Large intestine (tissue), 3 donors: ENCODE measurements around the gene CNTNAP2. TPM values are rescaled to one million over a fixed set of nuclear protein-coding genes. Genes with fewer than 3 reads are reported as not detected.

Experiments used
- DNase-seq, 2 donors: peaks; one replicate each; pipeline versions ENCODE4 v3.0.0 to v3.0.0-alpha.2; 2013
- H3K27ac ChIP-seq: one replicate; pipeline ENCODE4 v1.5.1; 2013; ENCODE audit warnings: low read length
- H3K27me3 ChIP-seq: 2 replicates; pipeline ENCODE4 v1.6.1; 2013; ENCODE audit warnings: low read length; ENCODE audit not compliant: control insufficient read depth, insufficient read depth
- H3K36me3 ChIP-seq: 2 replicates; pipeline ENCODE4 v1.6.1; 2013; ENCODE audit warnings: low read length; ENCODE audit not compliant: control insufficient read depth, insufficient read depth
- H3K4me1 ChIP-seq: one replicate; pipeline ENCODE4 v1.6.1; 2013; ENCODE audit warnings: low read length; ENCODE audit not compliant: control insufficient read depth, insufficient read depth
- H3K4me3 ChIP-seq: one replicate; pipeline ENCODE4 v1.5.1; 2013; ENCODE audit warnings: low read length
- H3K9me3 ChIP-seq: one replicate; pipeline ENCODE4 v1.6.1; 2013; ENCODE audit warnings: mild to moderate bottlenecking, low read depth, low read length, moderate library complexity; ENCODE audit not compliant: control insufficient read depth
- WGBS: methylation state at CpG from one replicate; pipeline ENCODE4 v1.1.5; 2013; ENCODE audit warnings: low lambda C conversion rate; ENCODE audit not compliant: insufficient coverage; 5-methylcytosine and 5-hydroxymethylcytosine counted together
- polyA plus RNA-seq: library from polyadenylated mRNA; unstranded; fragments of 120-200 nt; gene quantifications from one replicate; pipeline ENCODE4 v1.2.1, GENCODE V29; 2013

Gene CNTNAP2
- polyA plus RNA-seq, 1 donor: 12.9 TPM

- H3K36me3 ChIP-seq: no peaks in the 10 kb centered on the region
- H3K9me3 ChIP-seq: no peaks in the 10 kb centered on the region
- no peak for DNase-seq
- no peak overlapping the region for H3K4me3 ChIP-seq
- H3K27me3 ChIP-seq: no peaks in the 10 kb centered on the region
- no peaks in the 10 kb centered on the region for H3K4me1 ChIP-seq
- no CpG with 5 or more reads among the region's 3 CpGs for WGBS
- no peak overlapping the region for H3K27ac ChIP-seq
These were observed 139.0 kb downstream of the CNTNAP2 start for GRCh38 chr7:146255609-146256008.

- H3K9me3 ChIP-seq: peaks cover 5% of the 10 kb centered on the region
- H3K4me1 ChIP-seq: no peaks in the 10 kb centered on the region
- no peaks in the 10 kb centered on the region for H3K27me3 ChIP-seq
- no peak overlapping the region for H3K4me3 ChIP-seq
- no peak overlapping the region for H3K27ac ChIP-seq
- no peak for DNase-seq
- WGBS: no CpG with 5 or more reads among the region's 1 CpG
- H3K36me3 ChIP-seq: no peaks in the 10 kb centered on the region
These were observed 145.9 kb downstream of the CNTNAP2 start for GRCh38 chr7:146262527-146262926.

GRCh38 chr7:146276888-146277287 lies 160.3 kb downstream of the CNTNAP2 start:
- Histone ChIP-seq H3K4me1 (no peaks in the 10 kb centered on the region), H3K27me3 (no peaks in the 10 kb centered on the region), H3K27ac (no peak overlapping the region), H3K36me3 (no peaks in the 10 kb centered on the region), H3K4me3 (no peak overlapping the region), H3K9me3 (no peaks in the 10 kb centered on the region)
- 100% methylated on average over 2 of the region's 3 CpGs for WGBS
- DNase-seq: no peak

- H3K4me1 ChIP-seq: no peaks in the 10 kb centered on the region
- H3K36me3 ChIP-seq: no peaks in the 10 kb centered on the region
- no peaks in the 10 kb centered on the region for H3K9me3 ChIP-seq
- no peaks in the 10 kb centered on the region for H3K27me3 ChIP-seq
- WGBS: 100% methylated on average over 1 of the region's 3 CpGs
- H3K4me3 ChIP-seq: no peak overlapping the region
- no peak overlapping the region for H3K27ac ChIP-seq
- no peak for DNase-seq
These were observed 168.8 kb downstream of the CNTNAP2 start for GRCh38 chr7:146285418-146285817.

GRCh38 chr7:146290746-146291145 lies 174.1 kb downstream of the CNTNAP2 start:
- Histone ChIP-seq H3K27ac (no peak overlapping the region), H3K27me3 (no peaks in the 10 kb centered on the region), H3K36me3 (no peaks in the 10 kb centered on the region), H3K4me1 (no peaks in the 10 kb centered on the region), H3K4me3 (no peak overlapping the region), H3K9me3 (no peaks in the 10 kb centered on the region)
- 86% methylated on average over 2 of the region's 3 CpGs for WGBS
- no peak for DNase-seq

GRCh38 chr7:146291900-146292299 lies 175.3 kb downstream of the CNTNAP2 start:
- WGBS: 100% methylated on average over 1 of the region's 1 CpG
- Histone ChIP-seq H3K27ac (no peak overlapping the region), H3K9me3 (no peaks in the 10 kb centered on the region), H3K4me3 (no peak overlapping the region), H3K4me1 (no peaks in the 10 kb centered on the region), H3K36me3 (no peaks in the 10 kb centered on the region), H3K27me3 (no peaks in the 10 kb centered on the region)
- no peak for DNase-seq

- H3K27ac ChIP-seq: no peak overlapping the region
- no peaks in the 10 kb centered on the region for H3K4me1 ChIP-seq
- H3K9me3 ChIP-seq: no peaks in the 10 kb centered on the region
- H3K36me3 ChIP-seq: no peaks in the 10 kb centered on the region
- H3K27me3 ChIP-seq: no peaks in the 10 kb centered on the region
- WGBS: no CpG with 5 or more reads among the region's 1 CpG
- DNase-seq: no peak
- H3K4me3 ChIP-seq: no peak overlapping the region
These were observed 179.4 kb downstream of the CNTNAP2 start for GRCh38 chr7:146296028-146296427.

GRCh38 chr7:146314962-146315361 lies 198.4 kb downstream of the CNTNAP2 start:
- Histone ChIP-seq H3K4me1 (no peaks in the 10 kb centered on the region), H3K27ac (no peak overlapping the region), H3K4me3 (no peak overlapping the region), H3K27me3 (no peaks in the 10 kb centered on the region), H3K36me3 (no peaks in the 10 kb centered on the region), H3K9me3 (no peaks in the 10 kb centered on the region)
- no peak for DNase-seq
- WGBS: no CpG with 5 or more reads among the region's 2 CpGs

GRCh38 chr7:146319629-146320028 lies 203.0 kb downstream of the CNTNAP2 start:
- H3K27me3 ChIP-seq: no peaks in the 10 kb centered on the region
- no peak for DNase-seq
- no CpG with 5 or more reads among the region's 5 CpGs for WGBS
- no peaks in the 10 kb centered on the region for H3K36me3 ChIP-seq
- H3K4me3 ChIP-seq: no peak overlapping the region
- no peak overlapping the region for H3K27ac ChIP-seq
- H3K9me3 ChIP-seq: no peaks in the 10 kb centered on the region
- H3K4me1 ChIP-seq: no peaks in the 10 kb centered on the region

GRCh38 chr7:146321301-146321700 lies 204.7 kb downstream of the CNTNAP2 start:
- WGBS: 89% methylated on average over 1 of the region's 4 CpGs
- no peaks in the 10 kb centered on the region for H3K9me3 ChIP-seq
- no peaks in the 10 kb centered on the region for H3K4me1 ChIP-seq
- H3K27ac ChIP-seq: no peak overlapping the region
- H3K4me3 ChIP-seq: no peak overlapping the region
- no peaks in the 10 kb centered on the region for H3K27me3 ChIP-seq
- no peaks in the 10 kb centered on the region for H3K36me3 ChIP-seq
- no peak for DNase-seq

GRCh38 chr7:146331369-146331768 lies 214.8 kb downstream of the CNTNAP2 start:
- H3K27ac ChIP-seq: no peak overlapping the region
- H3K4me3 ChIP-seq: no peak overlapping the region
- no peaks in the 10 kb centered on the region for H3K9me3 ChIP-seq
- no peaks in the 10 kb centered on the region for H3K36me3 ChIP-seq
- no peaks in the 10 kb centered on the region for H3K27me3 ChIP-seq
- H3K4me1 ChIP-seq: no peaks in the 10 kb centered on the region
- no peak for DNase-seq
- no CpG with 5 or more reads among the region's 1 CpG for WGBS
